ENCODE measurements around the gene TMEM225B. TPM values are rescaled to one million over a fixed set of nuclear protein-coding genes. Genes with fewer than 3 reads are reported as not detected.
A peak's percentile ranks its signal among the peaks of the same experiment; 100 is the strongest.

The TMEM225B gene
- total RNA-seq, 1 donor from 2014 or later, result 1.0 TPM

GRCh38 chr7:99623091-99623693 is 25.1 kb downstream of the TMEM225B start:
- Histone ChIP-seq H3K27ac (no peak overlapping the region), H3K4me1 (peaks cover under 1% of the 10 kb centered on the region), H3K9me3 (no peaks in the 10 kb centered on the region), H3K4me3 (no peak overlapping the region), H3K36me3 (peaks cover 98% of the 10 kb centered on the region), H3K27me3 (no peaks in the 10 kb centered on the region)
- no peak for TF ChIP-seq CTCF (IDR thresholded peaks at IDR 0.05)
- DNase-seq (no peak), ATAC-seq (no peak)
- intact Hi-C loops (cut with DNase I), result no loop called here

GRCh38 chr7:99623702-99624447 is 25.8 kb downstream of the TMEM225B start:
- TF ChIP-seq CTCF (IDR thresholded peaks at IDR 0.05), result no peak
- H3K4me1 ChIP-seq, result no peaks in the 10 kb centered on the region
- no peak overlapping the region for H3K4me3 ChIP-seq
- H3K36me3 ChIP-seq, result peaks cover 100% of the 10 kb centered on the region
- DNase-seq (no peak), ATAC-seq (no peak)
- H3K27ac ChIP-seq, result peak overlapping the region; percentile 30
- H3K9me3 ChIP-seq, result no peaks in the 10 kb centered on the region
- H3K27me3 ChIP-seq, result no peaks in the 10 kb centered on the region
- intact Hi-C loops (cut with DNase I), result no loop called here

- no peak for ATAC-seq
- Histone ChIP-seq H3K27me3 (no peaks in the 10 kb centered on the region), H3K27ac (no peak overlapping the region), H3K36me3 (peaks cover 100% of the 10 kb centered on the region), H3K4me1 (no peaks in the 10 kb centered on the region), H3K4me3 (no peak overlapping the region), H3K9me3 (no peaks in the 10 kb centered on the region)
- no peak for DNase-seq
- TF ChIP-seq CTCF (IDR thresholded peaks at IDR 0.05), result no peak
- intact Hi-C loops (cut with DNase I), result no loop called here
These were observed 26.4 kb downstream of the TMEM225B start for GRCh38 chr7:99624484-99624883.

- H3K4me1 ChIP-seq, result no peaks in the 10 kb centered on the region
- H3K27me3 ChIP-seq, result no peaks in the 10 kb centered on the region
- DNase-seq (no peak), ATAC-seq (no peak)
- intact Hi-C loops (cut with DNase I), result no loop called here
- H3K4me3 ChIP-seq, result no peak overlapping the region
- H3K9me3 ChIP-seq, result no peaks in the 10 kb centered on the region
- no peak for TF ChIP-seq CTCF (IDR thresholded peaks at IDR 0.05)
- H3K36me3 ChIP-seq, result peaks cover 100% of the 10 kb centered on the region
- H3K27ac ChIP-seq, result no peak overlapping the region
These were observed 27.3 kb downstream of the TMEM225B start for GRCh38 chr7:99625321-99625720.

GRCh38 chr7:99625961-99626360 is 27.9 kb downstream of the TMEM225B start:
- Histone ChIP-seq H3K27me3 (no peaks in the 10 kb centered on the region), H3K36me3 (peaks cover 100% of the 10 kb centered on the region), H3K9me3 (no peaks in the 10 kb centered on the region), H3K27ac (no peak overlapping the region), H3K4me1 (no peaks in the 10 kb centered on the region), H3K4me3 (no peak overlapping the region)
- DNase-seq (no peak), ATAC-seq (no peak)
- intact Hi-C loops (cut with DNase I), result no loop called here
- TF ChIP-seq CTCF (IDR thresholded peaks at IDR 0.05), result no peak

Measured in upper lobe of right lung (tissue), 1 donor.